ENCODE measurements around the gene MAPK11.

GRCh38 chr22:50293441-50294318 is 23.5 kb upstream of the MAPK11 start:
- TF ChIP-seq CTCF (IDR thresholded peaks at IDR 0.05) (no peak), EZH2 (IDR thresholded peaks at IDR 0.05) (no peak)
